Tongue (tissue), 2 donors: ENCODE data around the gene TECPR2. TPM values are rescaled to one million over a fixed set of nuclear protein-coding genes. Genes with fewer than 3 reads are reported as not detected.

ENCODE experiments used
- small RNA-seq: library from RNA; depleted of rRNA; stranded (forward); fragments of <200 nt; gene quantifications from one replicate; pipeline ENCODE3, GENCODE V24; 2014; ENCODE audit warnings: low replicate concordance
- total RNA-seq: library from RNA; depleted of rRNA; stranded (reverse); fragments of >200 nt; gene quantifications from one replicate; pipeline ENCODE4 v1.2.3, GENCODE V29; 2014

TECPR2 gene
- total RNA-seq, 1 donor from 2014 or later = 29.7 TPM

Small RNA genes lying within 50 kb of the gene (small RNA-seq; reads per million reads assigned to genes)
- not detected for gene MIR4309

Other genes with a start within 250 kb of the TECPR2 start
- gene WDR20, start 223.0 kb upstream of the TECPR2 start, total RNA-seq = 29.6 TPM
- gene MOK, start 57.8 kb upstream of the TECPR2 start, total RNA-seq = 14.2 TPM
- 10.8 TPM for gene ZNF839, start 43.2 kb upstream of the TECPR2 start, total RNA-seq
- gene CINP, start 51 bp upstream of the TECPR2 start, total RNA-seq = 41.3 TPM
- gene ANKRD9, start 146.8 kb downstream of the TECPR2 start, total RNA-seq = 42.1 TPM
- gene RCOR1, start 229.7 kb downstream of the TECPR2 start, total RNA-seq = 25.4 TPM